Lung (tissue), 12 donors: ENCODE data around the gene UIMC1. TPM values are rescaled to one million over a fixed set of nuclear protein-coding genes. Genes with fewer than 3 reads are reported as not detected.

Source experiments
- ATAC-seq: fragments of 200-7000 bp; cut with Tn5 transposase; one replicate; pipeline ENCODE4 v1.9.1; 2020; ENCODE audit warnings: moderate number of reproducible peaks; ENCODE audit not compliant: insufficient read depth, low FRiP score
- DNase-seq, 3 donors: peaks; one replicate each; pipeline ENCODE4 v3.0.0-alpha.2; 2013 to 2017
- H3K27ac ChIP-seq, 2 donors: one replicate each; pipeline ENCODE4 v1.5.1; 2013; ENCODE audit warnings: mild to moderate bottlenecking in 2 of 2, moderate library complexity in 2 of 2, control low read depth in 1 of 2, inconsistent platforms in 1 of 2, low read depth in 1 of 2, low read length in 1 of 2
- H3K27me3 ChIP-seq, 3 donors: one replicate each; pipeline ENCODE4 v1.5.1; 2013; ENCODE audit warnings: low read length in 2 of 3; ENCODE audit not compliant: control insufficient read depth in 3 of 3, insufficient read depth in 3 of 3
- H3K36me3 ChIP-seq, 4 donors: one replicate each; pipeline ENCODE4 v1.5.1; 2013; ENCODE audit warnings: low read length in 4 of 4, mild to moderate bottlenecking in 1 of 4, moderate library complexity in 1 of 4; ENCODE audit not compliant: control insufficient read depth in 4 of 4, insufficient read depth in 4 of 4
- H3K4me1 ChIP-seq, 5 donors: one replicate each; pipeline ENCODE4 v1.5.1; 2013; ENCODE audit warnings: low read length in 5 of 5, mild to moderate bottlenecking in 2 of 5, moderate library complexity in 1 of 5; ENCODE audit not compliant: control insufficient read depth in 5 of 5, insufficient read depth in 5 of 5
- H3K4me3 ChIP-seq: one replicate; pipeline ENCODE4 v1.5.1; 2013; ENCODE audit warnings: mild to moderate bottlenecking, control low read depth, moderate library complexity
- H3K9ac ChIP-seq, 2 donors: one replicate each; pipeline ENCODE4 v1.5.1; 2013; ENCODE audit warnings: low read length in 2 of 2, control low read depth in 1 of 2; ENCODE audit not compliant: insufficient read depth in 1 of 2
- H3K9me3 ChIP-seq, 4 donors: one replicate each; pipeline ENCODE4 v1.5.1; 2013; ENCODE audit warnings: low read length in 3 of 4, mild to moderate bottlenecking in 1 of 4, moderate library complexity in 1 of 4; ENCODE audit not compliant: control insufficient read depth in 4 of 4, insufficient read depth in 3 of 4
- WGBS, 2 donors: extraction: QIAGEN DNeasy Blood & Tissue Kit; methylation state at CpG; one replicate each; pipeline ENCODE4 v1.1.7; 2013; 5-methylcytosine and 5-hydroxymethylcytosine counted together
- polyA plus RNA-seq, 2 donors: library from polyadenylated mRNA; stranded (reverse); fragments of 200-250 nt; gene quantifications; one replicate each; pipeline ENCODE4 v1.2.1, GENCODE V29; 2013
- total RNA-seq, 2 donors: library from RNA; depleted of rRNA in 1 of 2; stranded (reverse); fragments of >200 nt in 1 of 2; gene quantifications; one replicate each; pipeline ENCODE4 v1.2.1, GENCODE V29; 2014 to 2021
- TF ChIP-seq, protein P1 (sequence below): IDR thresholded peaks from 2 replicates; pipeline ENCODE4 v1.5.1; 2012; ENCODE audit warnings: mild to moderate bottlenecking; ENCODE audit errors: control extremely low read depth, extremely low read depth
- donor health status: control.
- donor health status: control.
- donor health status: Bipolar disorder and iron deficiency.
- donor health status: healthy.
- donor health status: DM: yes; HTN: yes; CAD: no.

Gene UIMC1
- total and polyA plus RNA-seq, 4 donors, result 21.6 to 50.8 (median 27.9) TPM

- ATAC-seq (no peak), DNase-seq (no peak)
- no peak overlapping the region for H3K4me3 ChIP-seq
- WGBS, 2 donors, result 90 to 91% methylated on average over 27 of the region's 27 CpGs
- H3K27ac ChIP-seq, result no peak overlapping the region
- no peaks in the 10 kb centered on the region for H3K9me3 ChIP-seq
- TF ChIP-seq, protein P1, sequence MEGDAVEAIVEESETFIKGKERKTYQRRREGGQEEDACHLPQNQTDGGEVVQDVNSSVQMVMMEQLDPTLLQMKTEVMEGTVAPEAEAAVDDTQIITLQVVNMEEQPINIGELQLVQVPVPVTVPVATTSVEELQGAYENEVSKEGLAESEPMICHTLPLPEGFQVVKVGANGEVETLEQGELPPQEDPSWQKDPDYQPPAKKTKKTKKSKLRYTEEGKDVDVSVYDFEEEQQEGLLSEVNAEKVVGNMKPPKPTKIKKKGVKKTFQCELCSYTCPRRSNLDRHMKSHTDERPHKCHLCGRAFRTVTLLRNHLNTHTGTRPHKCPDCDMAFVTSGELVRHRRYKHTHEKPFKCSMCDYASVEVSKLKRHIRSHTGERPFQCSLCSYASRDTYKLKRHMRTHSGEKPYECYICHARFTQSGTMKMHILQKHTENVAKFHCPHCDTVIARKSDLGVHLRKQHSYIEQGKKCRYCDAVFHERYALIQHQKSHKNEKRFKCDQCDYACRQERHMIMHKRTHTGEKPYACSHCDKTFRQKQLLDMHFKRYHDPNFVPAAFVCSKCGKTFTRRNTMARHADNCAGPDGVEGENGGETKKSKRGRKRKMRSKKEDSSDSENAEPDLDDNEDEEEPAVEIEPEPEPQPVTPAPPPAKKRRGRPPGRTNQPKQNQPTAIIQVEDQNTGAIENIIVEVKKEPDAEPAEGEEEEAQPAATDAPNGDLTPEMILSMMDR, result no peak
- no peaks in the 10 kb centered on the region for H3K27me3 ChIP-seq
- H3K4me1 ChIP-seq, result peaks cover 0 to 3% (median 0%) of the 10 kb centered on the region in 5 donors
- no peak overlapping the region for H3K9ac ChIP-seq
- no peaks in the 10 kb centered on the region for H3K36me3 ChIP-seq
These were observed 118.3 kb downstream of the UIMC1 start for GRCh38 chr5:176888016-176888864.

- Histone ChIP-seq H3K9ac (no peak overlapping the region), H3K27me3 (no peaks in the 10 kb centered on the region), H3K27ac (no peak overlapping the region), H3K4me1 (peaks cover 0 to 3% (median 0%) of the 10 kb centered on the region in 5 donors), H3K4me3 (no peak overlapping the region), H3K9me3 (no peaks in the 10 kb centered on the region), H3K36me3 (no peaks in the 10 kb centered on the region)
- DNase-seq (peak in 1 of 3 donors; percentile 10), ATAC-seq (no peak)
- WGBS, 2 donors, result 92 to 93% methylated on average over 28 of the region's 28 CpGs
- TF ChIP-seq, protein P1, result no peak
These were observed 119.2 kb downstream of the UIMC1 start for GRCh38 chr5:176887252-176887849.

- DNase-seq, result no peak
- Histone ChIP-seq H3K36me3 (no peaks in the 10 kb centered on the region), H3K4me1 (peaks cover 0 to 3% (median 0%) of the 10 kb centered on the region in 5 donors), H3K9me3 (no peaks in the 10 kb centered on the region), H3K4me3 (no peak overlapping the region), H3K9ac (no peak overlapping the region), H3K27me3 (no peaks in the 10 kb centered on the region), H3K27ac (no peak overlapping the region)
- no peak for ATAC-seq
- 86 to 89% methylated on average over 13 of the region's 13 CpGs for WGBS, 2 donors
- TF ChIP-seq, protein P1, result no peak
These were observed 120.0 kb downstream of the UIMC1 start for GRCh38 chr5:176886336-176887251.
